Activated naive CD4-positive, alpha-beta T cell treated with anti-CD3 and anti-CD28 coated beads, Interleukin-2, amount 50 U/mL, for 16 hours (primary cell): Measurements from ENCODE around the gene DDX23.
"Not testable (repeated sequence)": the region's sequence is repeated elsewhere in the genome, so short reads cannot be mapped to it uniquely, and the experiment has no call there.

Experiments used
- DNase-seq: peaks from one replicate; pipeline ENCODE4 v3.0.0-alpha.2; 2020

The DDX23 gene

GRCh38 chr12:48851883-48852733 is at the start of gene DDX23:
Gene DDX23 (minus strand): TSS chr12:48852163. CDS start chr12:48845782, 6,381 bp downstream.
- peak; percentile 91 for DNase-seq

DNA sequence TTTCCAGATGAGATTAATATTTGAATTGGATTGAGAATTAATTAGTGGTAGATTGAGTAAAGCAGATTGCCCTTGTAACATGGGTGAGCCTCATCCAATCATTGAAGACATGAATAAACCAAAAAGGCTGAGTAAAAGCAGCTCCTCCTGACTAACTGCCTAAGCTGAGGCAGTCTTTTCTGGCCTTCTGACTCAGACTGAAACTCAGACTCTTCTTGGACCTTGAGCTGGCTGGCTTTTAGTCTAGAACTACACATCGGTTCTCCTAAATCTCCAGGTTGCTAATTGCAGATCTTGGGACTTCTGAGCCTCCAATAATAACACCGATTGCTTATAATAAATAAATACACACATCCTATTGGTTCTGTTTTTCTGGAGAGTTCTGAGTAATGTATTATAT is 49.3 kb upstream of the DDX23 start:
- no peak for DNase-seq

GRCh38 chr12:48899651-48900050 is 47.7 kb upstream of the DDX23 start:
- DNase-seq, result no peak

DNA sequence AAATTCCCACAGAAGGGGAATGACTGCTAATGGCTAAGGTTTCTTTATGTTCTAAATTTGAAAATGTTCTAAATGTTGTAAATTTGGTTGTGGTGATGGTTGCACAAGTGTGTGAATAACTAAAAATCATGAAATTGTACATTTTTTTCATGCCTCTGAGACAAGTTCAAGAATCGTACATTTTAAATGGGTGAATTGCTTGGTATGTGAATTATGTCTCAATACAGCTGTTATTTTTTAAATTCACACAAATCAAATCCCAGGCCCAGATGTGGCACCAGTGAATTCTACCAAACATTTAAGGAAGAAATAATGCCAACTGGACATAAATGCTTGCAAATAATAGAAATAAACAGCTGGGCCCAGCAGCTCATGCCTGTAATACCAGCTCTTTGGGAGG is 42.3 kb upstream of the DDX23 start:
- no peak for DNase-seq

GRCh38 chr12:48890657-48891418 is 38.9 kb upstream of the DDX23 start:
- peak; percentile 75 for DNase-seq

GRCh38 chr12:48889679-48890078 is 37.7 kb upstream of the DDX23 start:
- DNase-seq, result no peak

- DNase-seq, result no peak
These were observed 31.6 kb upstream of the DDX23 start for GRCh38 chr12:48883305-48884161.

GRCh38 chr12:48882972-48883304 is 31.0 kb upstream of the DDX23 start:
- DNase-seq, result no peak

GRCh38 chr12:48882315-48882687 is 30.3 kb upstream of the DDX23 start:
- no peak for DNase-seq

DNA sequence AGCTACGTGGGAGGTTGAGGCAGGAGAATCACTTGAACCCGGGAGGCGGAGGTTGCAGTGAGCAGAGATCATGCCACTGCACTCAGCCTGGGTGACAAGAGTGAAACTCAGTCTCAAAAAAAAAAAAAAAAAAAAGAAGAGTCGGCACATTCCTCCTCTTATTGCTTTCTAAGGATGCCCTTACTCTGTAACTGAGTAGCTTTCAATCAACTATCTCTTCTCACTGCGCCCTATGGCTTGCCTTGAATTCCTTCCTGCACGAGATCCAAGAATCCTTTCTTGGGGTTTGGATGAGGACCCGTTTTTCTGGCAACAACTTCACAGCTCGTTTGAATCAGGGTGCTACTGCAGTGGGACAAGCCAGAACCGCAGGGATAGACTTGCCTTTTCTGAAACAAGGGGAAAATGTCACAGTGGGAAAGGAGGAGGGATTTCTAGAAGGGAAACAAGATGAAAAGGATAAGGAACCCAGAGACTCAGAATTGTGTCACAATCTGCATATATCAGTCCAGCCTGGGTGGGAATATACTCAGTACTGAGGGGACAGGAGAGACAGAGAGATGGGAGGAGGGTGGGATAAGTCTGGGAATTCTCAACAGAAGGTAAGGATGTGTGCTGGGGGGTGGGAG is 29.8 kb upstream of the DDX23 start:
- no peak for DNase-seq

GRCh38 chr12:48880647-48881046 is 28.7 kb upstream of the DDX23 start:
- DNase-seq, result no peak

DNA sequence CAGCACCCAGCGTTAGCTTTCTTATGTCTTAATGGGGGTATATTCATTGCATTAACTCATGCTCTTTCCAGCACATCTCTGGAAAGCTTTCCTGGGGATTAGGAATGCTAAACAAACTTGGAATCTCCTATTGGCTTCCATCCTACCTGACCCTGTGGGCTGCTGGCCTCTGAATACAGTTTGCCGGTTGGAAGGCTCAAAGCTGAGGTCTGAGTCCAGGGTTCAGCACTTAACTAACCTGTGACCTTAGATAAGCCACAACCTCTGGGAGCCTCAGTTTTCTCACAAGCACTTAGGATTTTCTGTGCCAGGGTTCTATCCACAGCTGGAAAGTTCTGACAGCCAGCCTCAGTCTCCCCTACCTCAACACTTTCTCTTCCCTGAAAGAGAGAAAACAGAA is 26.6 kb upstream of the DDX23 start:
- no peak for DNase-seq

- DNase-seq, result no peak
These were observed 24.1 kb upstream of the DDX23 start for GRCh38 chr12:48875944-48876515.

- not testable (repeated sequence) for DNase-seq
These were observed 21.6 kb upstream of the DDX23 start for GRCh38 chr12:48873534-48873933.

- DNase-seq, result no peak
These were observed 21.1 kb upstream of the DDX23 start for GRCh38 chr12:48873096-48873495.

DNA sequence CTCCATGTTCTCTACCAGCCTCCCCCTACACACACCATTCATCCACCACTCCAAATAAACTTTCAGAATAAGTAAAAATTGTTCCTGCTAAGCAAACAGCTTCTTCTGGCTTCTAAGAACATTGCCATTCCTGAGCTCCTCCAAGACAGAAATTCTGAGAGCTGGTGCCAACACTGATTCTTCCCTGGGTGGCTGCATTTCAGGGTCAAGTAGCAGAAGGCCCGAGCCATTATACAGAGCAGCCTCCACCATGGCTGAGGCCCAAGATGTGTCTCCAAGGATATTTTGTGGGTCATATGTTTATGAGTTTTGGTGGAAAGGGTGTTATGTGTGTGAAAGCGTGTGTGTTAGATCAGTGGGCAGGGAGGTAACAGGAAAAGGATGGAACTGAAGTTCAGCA is 17.2 kb upstream of the DDX23 start:
- DNase-seq, result no peak

GRCh38 chr12:48868451-48868850 is 16.5 kb upstream of the DDX23 start:
- DNase-seq, result no peak

DNA sequence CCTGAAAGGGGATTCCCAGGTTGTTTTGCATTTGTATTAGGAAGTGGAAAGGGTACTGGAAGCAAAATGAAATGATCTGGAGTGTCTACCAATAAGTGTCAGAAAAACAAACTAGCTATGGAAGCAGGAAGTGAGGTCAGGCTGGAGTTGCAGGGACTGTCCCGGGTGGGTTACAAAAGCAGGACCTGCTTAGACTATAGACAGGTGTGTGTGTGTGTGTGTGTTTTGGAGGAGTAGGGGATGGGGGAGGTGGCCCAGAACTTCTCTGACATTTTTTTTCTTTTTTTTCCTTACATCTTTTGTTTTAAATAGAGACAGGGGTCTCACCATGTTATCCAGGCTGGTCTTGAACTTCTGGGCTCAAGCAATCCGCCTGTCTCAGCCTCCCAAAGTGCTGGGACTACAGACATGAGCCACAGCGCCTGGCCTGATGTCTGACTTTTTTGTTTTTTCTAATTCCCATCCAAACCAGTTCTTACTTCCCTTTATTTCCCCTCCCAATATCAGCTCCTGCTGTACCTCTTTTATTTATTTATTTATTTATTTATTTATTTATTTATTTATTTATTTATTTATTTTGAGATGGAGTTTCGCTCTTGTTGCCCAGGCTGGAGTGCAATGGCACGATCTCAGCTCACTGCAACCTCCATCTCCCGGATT is 14.2 kb upstream of the DDX23 start:
- DNase-seq, result no peak

DNA sequence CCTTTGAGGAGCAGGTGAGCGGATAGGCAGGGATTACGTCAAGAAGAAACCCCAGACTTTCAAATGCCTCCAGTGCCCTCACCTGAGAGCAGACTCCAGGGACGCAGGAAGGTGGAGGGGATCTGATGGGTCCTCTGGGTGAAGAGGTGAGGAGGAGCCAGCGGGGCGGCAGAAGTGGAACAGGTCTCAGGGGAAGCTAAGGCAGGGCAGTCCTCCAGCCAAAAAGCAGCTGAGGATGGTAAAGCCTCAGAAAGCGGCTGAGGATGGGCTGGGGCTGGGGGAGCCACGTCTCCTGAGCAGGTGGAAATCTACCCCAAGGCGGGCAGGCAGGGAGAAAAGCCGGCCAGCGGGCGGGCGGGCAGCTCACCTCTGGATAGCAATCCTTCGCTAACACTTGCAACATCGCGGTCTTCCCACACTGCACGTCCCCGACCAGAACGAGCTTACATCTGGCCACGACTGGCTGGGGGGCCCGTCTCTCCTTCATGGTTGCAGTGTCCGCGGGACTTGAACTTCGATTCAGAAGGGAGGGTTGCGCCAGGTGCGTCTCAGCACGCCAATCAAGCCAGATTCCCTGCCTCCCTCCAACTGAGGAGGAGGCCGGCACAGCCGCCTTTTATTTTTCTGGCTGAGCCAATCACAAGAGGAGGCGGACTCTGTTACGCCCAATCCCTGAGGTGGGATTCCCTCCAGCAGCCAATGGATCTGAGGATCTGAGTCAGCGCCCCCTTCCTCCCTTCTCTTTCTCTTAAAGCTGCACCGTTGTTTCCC is 13.5 kb upstream of the DDX23 start, which contains the start of gene RND1:
Gene RND1, minus strand, starts transcription at position 590 of the 771 bp plus-strand sequence. Its CDS starts 103 bp downstream, at position 487.
- DNase-seq, result peak; percentile 84

GRCh38 chr12:48863291-48863690 is 11.3 kb upstream of the DDX23 start:
- DNase-seq, result no peak

DNA sequence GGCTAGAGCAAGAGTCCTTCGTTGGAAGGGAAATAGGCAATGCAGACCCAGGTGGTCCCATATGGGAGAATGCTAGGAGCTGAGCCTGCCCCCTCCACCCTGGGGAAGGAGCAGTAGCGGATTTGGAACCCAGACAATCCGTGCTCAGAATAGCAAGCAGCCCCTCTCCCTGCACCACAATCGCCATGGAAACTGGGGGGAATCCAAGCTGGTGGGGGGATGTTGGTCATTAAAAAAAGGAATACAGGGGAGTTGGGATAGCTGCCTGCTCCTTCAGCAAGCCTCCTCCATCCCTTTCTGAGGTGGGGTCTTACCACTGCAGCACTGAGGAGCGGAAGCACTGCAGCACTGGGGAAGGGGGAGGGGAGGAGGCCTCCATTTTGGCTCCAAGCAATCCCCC is 10.8 kb upstream of the DDX23 start:
- DNase-seq, result no peak
